SIG-M5 treated with dmso at 0.1 percent for 504 hours (cell line): ENCODE results near the gene GRAP2.
"Not testable (repeated sequence)": the region's sequence is repeated elsewhere in the genome, so short reads cannot be mapped to it uniquely, and the experiment has no call there.

ENCODE experiments used
- DNase-seq: peaks from one replicate; lab custom pipeline; 2025; ENCODE audit not compliant: unreplicated experiment; lab: John Stamatoyannopoulos, UW

GRAP2 gene

GRCh38 chr22:39896313-39896996 is 4.4 kb upstream of the GRAP2 start:
- DNase-seq = no peak

- no peak for DNase-seq
Measured at GRCh38 chr22:39897841-39898240, 3.0 kb upstream of the GRAP2 start.

GRCh38 chr22:39898997-39899396 is 1.9 kb upstream of the GRAP2 start:
- DNase-seq = peak; percentile 91

GRCh38 chr22:39901565-39902146 is 772 bp downstream of the GRAP2 start:
- no peak for DNase-seq

DNA sequence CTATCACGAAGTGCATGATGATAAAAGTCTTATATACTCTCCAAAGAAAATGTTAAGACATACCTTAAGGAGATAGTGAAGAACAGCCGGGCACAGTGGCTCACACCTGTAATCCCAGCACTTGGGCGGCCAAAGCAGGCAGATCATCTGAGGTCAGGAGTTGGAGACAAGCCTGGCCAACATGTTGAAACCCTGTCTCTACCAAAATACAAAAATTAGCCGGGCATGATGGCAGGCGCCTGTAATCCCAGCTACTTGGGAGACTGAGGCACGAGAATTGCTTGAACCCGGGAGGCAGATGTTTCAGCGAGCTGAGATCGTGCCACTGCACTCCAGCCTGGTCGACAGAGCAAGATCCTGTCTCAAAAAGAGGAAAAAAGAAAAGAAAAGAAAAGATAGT is 3.1 kb downstream of the GRAP2 start:
- not testable (repeated sequence) for DNase-seq

GRCh38 chr22:39904862-39905261 is 4.0 kb downstream of the GRAP2 start:
- no peak for DNase-seq

DNA sequence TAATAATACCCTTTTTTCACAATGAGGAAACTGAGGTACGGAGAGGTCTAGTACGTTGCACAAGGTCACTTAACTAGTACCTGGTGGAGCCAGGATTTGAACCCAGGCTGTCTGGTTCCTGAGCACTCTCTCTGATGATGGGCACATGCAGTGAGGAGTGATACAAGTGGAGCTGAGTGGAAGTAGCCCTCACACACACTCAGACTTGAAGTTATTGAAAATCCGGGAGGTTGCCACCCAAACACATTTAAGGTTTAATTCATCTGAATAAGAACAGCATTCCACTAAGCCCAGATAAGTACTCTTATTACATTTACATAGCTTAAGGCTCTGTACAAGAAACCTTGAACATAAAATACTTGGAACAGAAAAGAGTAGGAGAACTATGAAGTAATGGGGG is 4.8 kb downstream of the GRAP2 start:
- DNase-seq = no peak

- DNase-seq = no peak
Measured at GRCh38 chr22:39906207-39906606, 5.3 kb downstream of the GRAP2 start.

- no peak for DNase-seq
Measured at GRCh38 chr22:39907047-39907446, 6.2 kb downstream of the GRAP2 start.

DNA sequence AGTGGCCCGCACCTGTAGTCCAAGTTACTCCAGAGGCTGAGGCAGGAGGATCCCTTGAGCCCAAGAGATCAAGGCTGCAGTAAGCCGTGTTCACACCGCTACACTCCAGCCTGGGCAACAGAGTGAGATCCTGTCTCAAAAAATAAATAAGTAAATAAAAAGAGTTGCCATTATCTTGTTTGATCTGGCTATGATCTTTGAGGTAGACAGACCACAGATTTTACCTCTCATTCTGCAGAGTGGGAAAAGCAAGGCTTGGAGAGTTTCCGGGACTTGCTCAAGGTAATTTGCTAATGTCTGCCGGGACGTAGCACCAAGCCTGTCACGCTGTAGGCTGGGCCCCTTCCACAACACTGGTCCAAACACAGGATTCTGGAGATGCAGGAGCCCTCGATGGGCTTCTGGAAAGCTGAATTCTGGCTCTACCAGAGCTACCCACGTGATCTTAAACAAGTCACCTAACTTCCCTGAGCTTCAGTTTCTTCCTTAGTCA is 6.8 kb downstream of the GRAP2 start:
- DNase-seq = no peak

- DNase-seq = no peak
Measured at GRCh38 chr22:39908136-39908535, 7.3 kb downstream of the GRAP2 start.

DNA sequence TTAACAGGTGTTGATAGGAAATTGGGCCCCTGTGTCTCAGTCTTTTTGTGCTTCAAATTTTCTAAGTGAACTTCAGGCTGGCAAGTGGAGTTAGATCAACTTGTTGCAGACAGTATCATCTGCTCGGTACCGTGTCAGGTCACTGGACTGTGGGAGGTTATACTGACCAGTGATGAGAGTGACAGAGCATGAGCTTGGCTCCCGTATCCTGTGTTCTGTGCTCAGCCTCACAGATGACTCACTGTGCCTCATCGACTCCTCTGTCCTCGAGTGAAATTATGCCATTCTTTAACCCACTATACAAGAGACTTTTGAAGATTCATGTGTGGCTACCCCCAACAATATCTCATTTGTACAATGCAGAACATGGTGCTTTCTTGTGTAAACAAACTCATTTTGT is 7.9 kb downstream of the GRAP2 start:
- no peak for DNase-seq

DNA sequence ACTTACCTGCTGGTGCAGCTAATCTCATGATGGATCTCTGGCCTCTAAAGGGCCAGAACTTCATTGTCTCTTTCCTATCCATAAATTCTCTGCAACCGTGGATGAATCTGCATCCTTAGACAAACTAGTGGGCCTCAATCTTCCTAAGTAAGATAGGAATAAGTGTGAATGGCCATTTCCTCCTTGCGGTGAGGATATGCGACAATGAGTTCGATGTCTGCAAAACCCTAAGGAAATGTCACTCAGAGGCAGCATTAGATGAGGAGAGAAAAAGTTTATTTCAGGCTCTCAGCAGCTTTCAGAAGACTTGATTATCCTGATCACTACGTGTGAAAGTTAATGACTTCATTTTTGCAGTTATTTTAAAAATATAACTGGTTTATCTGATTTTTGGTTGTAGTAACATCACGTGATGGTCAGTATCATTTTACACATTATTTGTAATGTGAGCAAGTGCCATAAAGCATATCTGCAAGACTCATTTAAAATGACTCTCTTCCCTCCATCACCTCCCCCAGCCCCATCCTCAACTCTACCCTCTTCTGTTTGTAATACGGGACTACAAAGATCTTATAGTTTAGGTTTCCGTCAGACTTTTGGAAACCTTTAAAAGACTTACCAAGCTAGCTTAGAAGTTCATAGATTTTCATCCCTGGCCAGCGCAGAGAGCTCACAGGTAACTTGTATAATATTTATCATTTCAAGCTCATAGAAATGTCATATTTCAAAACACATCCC is 10.2 kb downstream of the GRAP2 start:
- no peak for DNase-seq

- DNase-seq = no peak
Measured at GRCh38 chr22:39913321-39913720, 12.4 kb downstream of the GRAP2 start.

GRCh38 chr22:39913886-39914285 is 13.0 kb downstream of the GRAP2 start:
- no peak for DNase-seq

- no peak for DNase-seq
Measured at GRCh38 chr22:39914584-39914983, 13.7 kb downstream of the GRAP2 start.

DNA sequence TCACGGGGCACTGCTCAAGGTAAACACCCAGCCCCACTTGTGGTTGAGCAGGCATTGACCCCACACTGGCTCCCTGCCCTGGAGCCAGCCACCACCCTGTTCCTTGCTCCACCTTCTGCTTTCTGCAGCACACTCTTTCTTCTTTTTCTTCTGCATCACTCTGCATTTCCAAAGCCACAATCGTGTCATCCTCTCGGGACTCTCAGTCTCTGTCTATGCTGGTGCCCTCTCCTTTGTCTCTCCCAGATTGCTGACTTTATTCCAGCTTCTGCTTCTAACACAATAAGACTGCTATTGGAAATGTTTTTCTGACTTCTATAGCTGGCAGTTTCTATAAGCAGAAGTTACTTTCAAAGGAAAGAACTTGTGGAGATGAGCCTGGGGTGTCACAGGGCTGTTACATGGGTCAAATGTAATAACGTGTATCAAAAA is 14.4 kb downstream of the GRAP2 start:
- no peak for DNase-seq

DNA sequence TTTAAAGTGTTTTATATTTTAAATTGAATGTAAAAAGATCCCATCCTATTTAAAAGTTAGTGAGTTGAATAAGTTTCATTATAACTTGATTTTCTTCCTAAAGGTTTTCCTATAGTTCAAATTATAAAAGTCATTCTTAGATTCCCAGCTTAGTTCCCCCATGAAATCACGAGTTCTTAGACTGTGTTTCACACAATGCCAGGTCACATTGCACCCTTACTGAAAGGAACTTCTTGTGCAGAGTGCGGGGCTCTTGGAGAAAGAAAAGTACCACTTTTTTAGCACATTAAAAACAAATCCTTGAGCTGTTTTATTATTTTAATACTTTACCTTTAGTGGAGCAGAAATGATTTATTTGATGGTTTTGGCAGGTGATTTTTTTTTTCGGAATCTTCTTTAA is 15.6 kb downstream of the GRAP2 start:
- no peak for DNase-seq

DNA sequence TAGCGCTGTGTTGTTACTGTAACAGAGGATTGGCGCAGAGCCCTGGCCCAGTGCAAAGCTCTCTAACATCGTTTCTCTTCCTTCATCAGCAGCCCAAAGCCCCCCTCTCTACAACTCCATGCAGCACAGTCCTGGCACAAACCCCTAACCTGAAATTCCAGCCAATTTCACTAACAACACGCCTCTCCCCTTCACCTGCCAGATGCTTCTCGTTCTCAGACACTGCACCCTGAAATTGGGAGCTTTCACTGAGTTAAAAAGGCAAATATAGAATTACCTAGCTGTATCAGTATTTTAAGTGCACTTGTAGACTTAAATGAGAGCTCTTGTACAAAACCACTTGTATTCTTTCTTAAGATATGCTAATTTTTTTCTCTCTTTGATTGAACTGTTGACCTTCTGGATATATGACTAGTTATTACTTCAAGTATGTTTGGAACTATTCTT is 16.3 kb downstream of the GRAP2 start:
- no peak for DNase-seq

DNA sequence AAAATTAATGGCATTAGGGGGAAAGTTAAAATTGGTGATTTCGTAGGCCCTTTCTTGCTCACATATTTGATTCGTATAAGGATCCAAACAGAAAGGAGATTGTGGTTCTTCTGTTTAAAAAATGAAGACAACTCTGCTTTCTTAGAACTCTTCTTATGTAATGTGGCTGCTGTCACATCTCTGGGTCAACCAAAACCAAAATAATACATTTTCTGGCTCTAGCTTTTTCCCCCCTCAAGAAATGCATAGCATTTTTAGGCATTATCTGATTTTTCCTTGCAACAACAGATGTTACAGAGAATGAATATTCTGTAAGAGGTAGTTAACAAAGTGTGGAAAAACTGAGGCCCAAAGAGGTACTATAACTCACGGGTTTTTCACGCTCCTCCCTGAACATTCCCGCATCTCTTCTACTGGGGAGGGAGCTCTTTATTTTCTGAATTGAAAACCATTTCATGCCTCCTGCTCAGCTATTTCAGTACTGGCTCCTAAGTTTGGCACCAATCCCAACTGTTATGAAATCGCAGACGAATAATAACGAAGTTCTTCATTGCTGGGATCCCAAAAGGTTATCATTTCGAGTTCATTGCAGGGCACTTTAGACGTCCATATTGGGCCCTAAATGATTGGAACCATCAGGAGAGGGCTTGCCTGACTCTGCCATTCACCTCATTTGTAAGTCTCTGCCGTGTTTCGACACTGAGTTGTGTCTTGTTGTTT is 17.1 kb downstream of the GRAP2 start:
- no peak for DNase-seq

- no peak for DNase-seq
Measured at GRCh38 chr22:39920134-39920743, 19.4 kb downstream of the GRAP2 start.
